ENCODE measurements around the gene FAM114A2. TPM values are rescaled to one million over a fixed set of nuclear protein-coding genes. Genes with fewer than 3 reads are reported as not detected.
A peak's percentile ranks its signal among the peaks of the same experiment; 100 is the strongest.

The FAM114A2 gene
- total RNA-seq, 1 experiment from 2014 or later: 12.8 TPM

DNA sequence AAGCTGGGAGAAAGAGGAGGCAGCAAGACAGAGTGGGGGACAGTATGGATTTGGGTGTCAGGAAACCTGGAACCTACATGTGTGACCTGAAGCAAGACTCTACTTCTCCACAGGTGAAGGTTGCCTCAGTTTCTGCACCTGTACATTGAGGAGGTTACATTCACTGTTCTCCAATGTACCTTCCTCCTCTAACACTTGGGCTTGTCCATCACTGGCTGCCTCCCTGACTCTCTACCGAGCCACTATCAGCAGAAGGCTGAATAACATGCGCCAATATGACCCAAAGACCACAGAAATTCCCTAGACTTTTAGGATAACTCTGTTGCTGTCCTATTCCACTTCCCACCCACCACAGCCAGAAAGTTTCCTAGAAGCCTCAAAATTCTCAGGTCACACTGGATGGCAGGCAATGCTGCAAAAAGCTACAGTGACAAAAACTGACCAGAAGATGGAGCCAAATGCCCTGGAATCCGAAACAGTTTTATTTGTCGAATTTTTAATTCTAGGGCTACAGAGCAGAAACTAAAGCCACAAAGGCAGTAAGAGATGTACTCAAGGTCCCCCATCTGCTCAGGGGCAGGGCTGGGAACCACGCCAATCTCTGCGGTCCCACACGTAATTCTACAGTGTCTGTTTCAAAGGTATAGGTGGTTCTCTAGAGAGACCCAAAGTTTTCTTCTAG, 64.4 kb downstream of the FAM114A2 start:
- H3K18ac ChIP-seq (ENCODE audit: insufficient read length, low read depth, low read length): no peak overlapping the region
- H3K27ac ChIP-seq (ENCODE audit: insufficient read length, low read depth, low read length): no peak overlapping the region
- no peak overlapping the region for H3K4me2 ChIP-seq (ENCODE audit: insufficient read depth, insufficient read length, low read length)
- DNase-seq: peak; percentile 44
- no peak overlapping the region for H2BK5ac ChIP-seq (ENCODE audit: insufficient read length, low read length)
- no peaks in the 10 kb centered on the region for H3K79me2 ChIP-seq (ENCODE audit: insufficient read depth, low read length)
- H3K9ac ChIP-seq (ENCODE audit: extremely low read depth, insufficient read length, low read length): no peak overlapping the region
- H3K9me3 Mint-ChIP-seq: no peaks in the 10 kb centered on the region
- H2BK12ac ChIP-seq (ENCODE audit: insufficient read length, low read depth, low read length): no peak overlapping the region
- H3K79me1 ChIP-seq (ENCODE audit: insufficient read depth, low read depth, low read length, poor library complexity, severe bottlenecking): no peaks in the 10 kb centered on the region
- no peak overlapping the region for H3K56ac ChIP-seq (ENCODE audit: insufficient read length, low read depth, low read length)
- no peaks in the 10 kb centered on the region for H3K4me1 Mint-ChIP-seq
- no peak overlapping the region for H3K23ac ChIP-seq (ENCODE audit: insufficient read length, low read depth, low read length)
- H4K8ac ChIP-seq (replicated peaks; ENCODE audit: insufficient read length, low read depth, low read length): no peak overlapping the region
- no peaks in the 10 kb centered on the region for H3K36me3 Mint-ChIP-seq (ENCODE audit: insufficient read depth in 1 of 3, low read depth in 3 of 3)
- H4K91ac ChIP-seq (ENCODE audit: insufficient read length, low read depth, low read length): no peak overlapping the region
- H3K27me3 ChIP-seq (ENCODE audit: insufficient read depth, low read length): no peaks in the 10 kb centered on the region
- no peaks in the 10 kb centered on the region for H3K9me3 ChIP-seq (ENCODE audit: control insufficient read depth, low read depth, low read length)
- no peak overlapping the region for H3K14ac ChIP-seq (ENCODE audit: insufficient read depth, low read length)
- H3K23me2 ChIP-seq (ENCODE audit: insufficient read length, low read depth, low read length, poor library complexity, severe bottlenecking): no peaks in the 10 kb centered on the region
- H3T11ph ChIP-seq (ENCODE audit: low read length): no peak overlapping the region
- H4K20me1 ChIP-seq (ENCODE audit: control insufficient read depth, insufficient read depth, insufficient read length): no peaks in the 10 kb centered on the region
- no peak overlapping the region for H3K4me3 Mint-ChIP-seq
- H2AFZ ChIP-seq (ENCODE audit: low read length): no peak overlapping the region
- no peak overlapping the region for H2BK20ac ChIP-seq (ENCODE audit: low read depth, low read length, poor library complexity, severe bottlenecking)
- no CpG with 5 or more reads among the region's 7 CpGs for WGBS (ENCODE audit: extremely low coverage, insufficient read length, low lambda C conversion rate)
- no peak overlapping the region for H2BK120ac ChIP-seq (ENCODE audit: low read depth, low read length, poor library complexity, severe bottlenecking)
- no peak overlapping the region for H2BK15ac ChIP-seq (ENCODE audit: low read depth, low read length)
- H3K27me3 Mint-ChIP-seq (ENCODE audit: low read depth): peaks cover 16% of the 10 kb centered on the region
- no peak overlapping the region for H3K4ac ChIP-seq (ENCODE audit: low read depth, low read length)
- TF ChIP-seq, protein P1, sequence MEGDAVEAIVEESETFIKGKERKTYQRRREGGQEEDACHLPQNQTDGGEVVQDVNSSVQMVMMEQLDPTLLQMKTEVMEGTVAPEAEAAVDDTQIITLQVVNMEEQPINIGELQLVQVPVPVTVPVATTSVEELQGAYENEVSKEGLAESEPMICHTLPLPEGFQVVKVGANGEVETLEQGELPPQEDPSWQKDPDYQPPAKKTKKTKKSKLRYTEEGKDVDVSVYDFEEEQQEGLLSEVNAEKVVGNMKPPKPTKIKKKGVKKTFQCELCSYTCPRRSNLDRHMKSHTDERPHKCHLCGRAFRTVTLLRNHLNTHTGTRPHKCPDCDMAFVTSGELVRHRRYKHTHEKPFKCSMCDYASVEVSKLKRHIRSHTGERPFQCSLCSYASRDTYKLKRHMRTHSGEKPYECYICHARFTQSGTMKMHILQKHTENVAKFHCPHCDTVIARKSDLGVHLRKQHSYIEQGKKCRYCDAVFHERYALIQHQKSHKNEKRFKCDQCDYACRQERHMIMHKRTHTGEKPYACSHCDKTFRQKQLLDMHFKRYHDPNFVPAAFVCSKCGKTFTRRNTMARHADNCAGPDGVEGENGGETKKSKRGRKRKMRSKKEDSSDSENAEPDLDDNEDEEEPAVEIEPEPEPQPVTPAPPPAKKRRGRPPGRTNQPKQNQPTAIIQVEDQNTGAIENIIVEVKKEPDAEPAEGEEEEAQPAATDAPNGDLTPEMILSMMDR (conservative IDR thresholded peaks at IDR 0.05): peak; percentile 82
- H4K5ac ChIP-seq (ENCODE audit: insufficient read length, low read depth, low read length): no peak overlapping the region
- no peak overlapping the region for H2AK5ac ChIP-seq (ENCODE audit: insufficient read length, low read length)
- no peak overlapping the region for H3K27ac Mint-ChIP-seq
- no peaks in the 10 kb centered on the region for H3K4me1 ChIP-seq (ENCODE audit: insufficient read depth, low read length)

All from H9 (cell line).